Kidney (tissue), 14 donors: ENCODE results near the gene SLC27A1. TPM values are rescaled to one million over a fixed set of nuclear protein-coding genes. Genes with fewer than 3 reads are reported as not detected.

Experiments
- DNase-seq, 5 donors: peaks; one replicate each; pipeline ENCODE4 v3.0.0-alpha.2; 2013 to 2020
- FAIRE-seq: peaks from 2 replicates; lab custom pipeline; 2012; peaks lifted over from hg19 to GRCh38; lab: Jason Lieb, UNC
- H3K27ac ChIP-seq, 2 donors: one replicate each; pipeline ENCODE4 v1.7.0; 2013; ENCODE audit warnings: low read depth in 2 of 2, low read length in 2 of 2, inconsistent platforms in 1 of 2
- H3K27me3 ChIP-seq: one replicate; pipeline ENCODE4 v1.7.1; 2013; ENCODE audit warnings: low read length, inconsistent platforms; ENCODE audit not compliant: control insufficient read depth, insufficient read depth
- H3K36me3 ChIP-seq, 3 donors: one replicate each; pipeline versions ENCODE4 v1.7.0 to v1.7.1; 2013; ENCODE audit warnings: low read length in 3 of 3, control low read depth in 1 of 3, inconsistent platforms in 1 of 3; ENCODE audit not compliant: insufficient read depth in 3 of 3, control insufficient read depth in 2 of 3
- H3K4me1 ChIP-seq, 3 donors: one replicate each; pipeline versions ENCODE4 v1.7.0 to v1.7.1; 2013; ENCODE audit warnings: low read length in 3 of 3, inconsistent platforms in 1 of 3, low read depth in 1 of 3; ENCODE audit not compliant: control insufficient read depth in 2 of 3, insufficient read depth in 2 of 3
- H3K4me3 ChIP-seq, 3 donors: one replicate each; pipeline versions ENCODE4 v1.7.0 to v1.8.1; 2013; ENCODE audit warnings: low read length in 3 of 3, control low read depth in 1 of 3, inconsistent platforms in 1 of 3
- H3K9ac ChIP-seq, 3 donors: one replicate each; pipeline versions ENCODE4 v1.7.0 to v1.7.1; 2013; ENCODE audit warnings: low read length in 3 of 3, control low read depth in 1 of 3, inconsistent platforms in 1 of 3
- H3K9me3 ChIP-seq, 3 donors: one replicate each; pipeline versions ENCODE4 v1.7.0 to v1.7.1; 2013; ENCODE audit warnings: low read length in 3 of 3, control low read depth in 1 of 3, inconsistent platforms in 1 of 3; ENCODE audit not compliant: control insufficient read depth in 2 of 3, insufficient read depth in 1 of 3
- intact Hi-C: fragments of 100-400 bp; cut with DNase I; formaldehyde crosslinking; loops from one replicate; pipeline ENCODE4 v1.11.1; 2022
- polyA plus RNA-seq: library from polyadenylated mRNA; stranded (reverse); fragments of 350-450 nt; fragmentation: Illumina TruSeq; extraction: RNeasy Lipid Tissue Mini Kit (QIAGEN cat#74804); gene quantifications from one replicate; pipeline ENCODE4 v1.2.3, GENCODE V29; 2014; ENCODE audit warnings: low read depth, low replicate concordance; ENCODE audit not compliant: insufficient read depth
- total RNA-seq: library from RNA; stranded (reverse); fragmentation: NEBNext Ultra II Directional; extraction: Animal tissue kit (Norgen Biotek cat#: 25700); gene quantifications from one replicate; pipeline ENCODE4 v1.2.1, GENCODE V29; 2021
- TF ChIP-seq, protein P1 (sequence below): IDR thresholded peaks from 3 replicates; pipeline ENCODE4 v1.5.1; 2012; ENCODE audit warnings: mild to moderate bottlenecking, moderate library complexity, borderline replicate concordance; ENCODE audit not compliant: insufficient read depth; ENCODE audit errors: extremely low read depth
- donor health status: control.
- donor health status: control.
- donor health status: control.
- donor health status: control.
- donor health status: control.
- donor health status: DM: yes; HTN: yes; CAD: no.
- donor health status: Normal renal cell carcinoma (clear cell type).

The SLC27A1 gene
- total and polyA plus RNA-seq, 2 donors from 2014 or later, result 16.9 to 21.9 TPM

DNA sequence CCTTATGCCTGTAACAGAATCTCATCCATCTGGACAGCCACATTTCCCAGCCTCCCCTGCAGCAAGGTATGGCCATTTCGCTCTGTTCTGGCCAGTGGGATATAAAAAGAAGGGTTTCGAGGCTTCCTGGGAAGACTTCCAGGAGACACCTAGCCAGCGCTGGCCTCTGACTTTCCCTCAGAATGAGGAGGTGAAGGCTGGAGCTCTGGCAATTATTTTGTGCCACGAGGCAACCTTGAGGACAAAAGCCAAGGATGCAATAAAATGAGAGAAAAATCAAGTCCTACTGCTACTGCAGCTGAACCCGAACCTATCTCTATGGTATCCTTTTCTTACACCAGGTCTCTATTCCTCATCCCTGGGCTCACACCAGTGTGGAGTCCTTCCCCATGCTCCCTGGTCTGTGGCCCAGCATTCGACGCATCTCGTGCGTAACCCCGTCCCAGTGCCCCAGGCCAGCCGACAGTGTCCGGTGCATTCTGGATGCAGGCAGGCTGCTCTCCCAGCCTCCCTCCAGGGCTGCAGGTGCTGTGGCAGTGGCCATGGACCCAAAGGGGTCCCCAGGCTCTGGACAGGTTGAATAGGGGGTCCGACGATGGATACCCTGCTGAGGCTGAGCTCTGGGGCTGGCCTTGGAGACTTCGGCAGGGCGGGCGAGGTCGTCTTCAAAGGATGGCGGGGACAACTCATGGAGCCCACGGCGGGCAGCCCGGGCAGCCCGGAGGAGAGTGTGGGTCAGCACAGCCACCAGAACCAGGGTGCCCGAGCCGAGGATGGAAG, 34.0 kb upstream of the SLC27A1 start:
- DNase-seq (no peak), FAIRE-seq (no peak)
- Histone ChIP-seq H3K36me3 (no peaks in the 10 kb centered on the region), H3K4me1 (no peaks in the 10 kb centered on the region), H3K27me3 (no peaks in the 10 kb centered on the region), H3K27ac (no peak overlapping the region), H3K9me3 (peaks cover 0 to 3% (median 0%) of the 10 kb centered on the region in 3 donors), H3K9ac (no peak overlapping the region), H3K4me3 (no peak overlapping the region)
- TF ChIP-seq, protein P1, sequence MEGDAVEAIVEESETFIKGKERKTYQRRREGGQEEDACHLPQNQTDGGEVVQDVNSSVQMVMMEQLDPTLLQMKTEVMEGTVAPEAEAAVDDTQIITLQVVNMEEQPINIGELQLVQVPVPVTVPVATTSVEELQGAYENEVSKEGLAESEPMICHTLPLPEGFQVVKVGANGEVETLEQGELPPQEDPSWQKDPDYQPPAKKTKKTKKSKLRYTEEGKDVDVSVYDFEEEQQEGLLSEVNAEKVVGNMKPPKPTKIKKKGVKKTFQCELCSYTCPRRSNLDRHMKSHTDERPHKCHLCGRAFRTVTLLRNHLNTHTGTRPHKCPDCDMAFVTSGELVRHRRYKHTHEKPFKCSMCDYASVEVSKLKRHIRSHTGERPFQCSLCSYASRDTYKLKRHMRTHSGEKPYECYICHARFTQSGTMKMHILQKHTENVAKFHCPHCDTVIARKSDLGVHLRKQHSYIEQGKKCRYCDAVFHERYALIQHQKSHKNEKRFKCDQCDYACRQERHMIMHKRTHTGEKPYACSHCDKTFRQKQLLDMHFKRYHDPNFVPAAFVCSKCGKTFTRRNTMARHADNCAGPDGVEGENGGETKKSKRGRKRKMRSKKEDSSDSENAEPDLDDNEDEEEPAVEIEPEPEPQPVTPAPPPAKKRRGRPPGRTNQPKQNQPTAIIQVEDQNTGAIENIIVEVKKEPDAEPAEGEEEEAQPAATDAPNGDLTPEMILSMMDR, result no peak
- intact Hi-C loops, result no loop called here

DNA sequence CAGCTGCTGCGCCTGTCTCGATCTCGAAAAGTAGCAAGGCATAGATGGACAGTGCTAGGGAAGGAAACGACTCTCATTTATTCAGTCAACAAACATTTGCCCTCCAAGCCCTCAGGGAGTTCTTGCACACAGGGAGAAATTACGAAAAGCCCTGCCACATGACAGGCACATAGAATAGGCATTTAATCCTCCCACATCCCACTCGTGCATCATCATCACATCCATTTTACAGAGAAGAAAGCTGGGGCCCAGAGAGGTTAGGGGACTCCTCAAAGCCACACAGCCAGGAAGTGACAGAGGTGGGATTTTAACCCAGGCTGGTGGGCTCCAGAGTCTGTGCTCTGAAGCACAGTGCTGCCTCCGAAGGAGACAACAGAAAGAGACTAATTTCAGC, 33.5 kb upstream of the SLC27A1 start:
- Histone ChIP-seq H3K4me3 (no peak overlapping the region), H3K27me3 (no peaks in the 10 kb centered on the region), H3K27ac (no peak overlapping the region), H3K4me1 (no peaks in the 10 kb centered on the region), H3K36me3 (no peaks in the 10 kb centered on the region), H3K9ac (no peak overlapping the region), H3K9me3 (peaks cover 0 to 3% (median 0%) of the 10 kb centered on the region in 3 donors)
- no peak for FAIRE-seq
- TF ChIP-seq, protein P1, result no peak
- intact Hi-C loops, result no loop called here
- no peak for DNase-seq

DNA sequence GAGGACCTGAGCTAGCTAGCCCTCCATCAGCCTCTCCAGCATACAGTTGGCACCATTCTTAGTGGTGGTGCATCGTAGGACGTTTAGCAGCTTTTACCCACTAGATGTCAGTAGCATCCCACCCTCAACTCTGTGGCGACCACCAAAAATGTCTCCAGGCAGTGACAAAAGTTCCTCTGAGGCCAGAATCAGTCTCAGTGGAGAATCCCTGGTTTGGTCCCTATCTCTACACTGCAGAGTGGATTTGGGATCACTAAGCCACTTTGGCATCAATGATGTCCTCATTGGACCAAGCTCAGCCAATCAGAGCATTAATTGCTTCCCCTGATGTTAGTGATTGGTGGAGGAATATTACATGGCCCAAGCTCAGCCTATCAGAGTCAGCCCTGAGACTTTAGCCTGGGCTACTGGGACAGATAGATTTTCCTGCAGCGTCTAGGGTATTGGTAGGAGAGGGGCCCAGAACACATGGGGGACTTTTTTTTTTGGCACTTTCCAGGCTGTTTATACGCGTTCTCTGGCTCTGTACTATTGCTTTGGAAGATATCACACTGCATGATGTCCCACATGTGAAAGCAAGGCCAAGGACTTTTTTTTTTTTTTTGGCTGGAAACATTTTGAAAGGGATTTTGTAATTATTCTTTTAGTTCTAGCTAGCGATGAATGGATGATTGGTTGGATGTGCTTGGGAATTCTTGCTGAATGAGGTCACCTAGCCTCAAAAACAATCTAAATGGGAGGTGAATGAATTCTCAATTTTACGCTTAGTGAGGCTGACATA, 28.9 kb upstream of the SLC27A1 start:
- FAIRE-seq (no peak), DNase-seq (peak in 1 of 5 donors; percentile 50)
- Histone ChIP-seq H3K9ac (no peak overlapping the region), H3K27me3 (no peaks in the 10 kb centered on the region), H3K9me3 (no peaks in the 10 kb centered on the region), H3K4me3 (no peak overlapping the region), H3K27ac (no peak overlapping the region), H3K36me3 (no peaks in the 10 kb centered on the region), H3K4me1 (no peaks in the 10 kb centered on the region)
- intact Hi-C loops, result no loop called here
- TF ChIP-seq, protein P1, result peak; percentile 54
